ENCODE results near the gene TMED1. TPM values are rescaled to one million over a fixed set of nuclear protein-coding genes. Genes with fewer than 3 reads are reported as not detected.

The TMED1 gene
- total RNA-seq, 3 donors from 2014 or later: 12.8 to 24.7 (median 15.3) TPM

DNA sequence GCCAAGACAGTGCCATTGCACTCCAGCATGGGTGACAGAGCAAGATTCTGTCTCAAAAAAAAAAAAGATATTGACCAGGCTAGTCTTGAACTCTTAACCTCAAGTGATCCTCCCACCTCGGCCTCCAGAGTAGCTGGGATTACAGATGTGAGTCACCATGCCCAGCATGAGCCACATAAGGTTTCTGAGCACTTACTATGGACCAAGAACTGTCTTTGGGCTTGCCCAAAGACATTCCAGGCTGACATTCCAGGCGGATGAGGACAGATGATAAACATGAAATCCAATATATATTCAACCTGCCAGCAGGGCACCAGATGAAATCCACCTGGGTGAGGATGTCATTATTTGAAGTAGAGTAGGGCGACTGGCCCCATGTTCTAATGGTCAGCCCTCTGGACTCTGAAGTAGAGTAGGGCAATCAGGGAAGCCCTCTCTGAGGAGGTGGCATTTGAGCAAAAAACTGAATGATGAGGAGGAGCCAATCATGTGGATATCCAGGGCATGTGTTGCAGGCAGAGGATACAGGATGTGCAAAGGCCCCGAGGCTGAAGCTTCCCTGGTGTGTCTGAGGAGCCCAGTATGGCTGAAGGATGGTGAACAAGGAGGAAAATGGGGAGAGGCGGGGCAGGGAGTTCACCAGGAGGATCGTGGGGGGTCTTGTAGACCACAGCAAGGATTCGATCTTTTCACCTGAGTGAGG is 16.2 kb upstream of the TMED1 start:
- intact Hi-C loops (cut with DNase I, micrococcal nuclease): no loop called here

DNA sequence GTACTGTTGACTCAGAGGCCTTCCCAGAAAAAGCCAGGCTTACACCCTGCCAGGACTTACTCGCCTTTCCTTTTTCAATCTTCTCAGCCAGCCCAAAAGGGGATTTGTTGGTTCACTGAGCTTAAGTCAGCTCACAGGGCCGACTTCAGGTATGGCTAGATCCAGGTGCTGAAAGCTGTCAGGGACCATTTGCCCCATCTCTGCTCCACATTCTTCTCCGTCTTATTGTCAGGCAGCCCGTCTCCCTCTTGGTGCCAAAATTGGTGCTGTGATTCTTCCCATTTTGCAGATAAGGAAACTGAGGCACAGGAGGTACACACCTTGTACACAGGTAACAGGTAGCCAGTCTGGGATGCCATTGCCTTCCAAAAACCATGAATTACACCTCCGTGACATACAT is 14.6 kb upstream of the TMED1 start:
- ATAC-seq (no peak), DNase-seq (no peak)
- TF ChIP-seq, protein P1, sequence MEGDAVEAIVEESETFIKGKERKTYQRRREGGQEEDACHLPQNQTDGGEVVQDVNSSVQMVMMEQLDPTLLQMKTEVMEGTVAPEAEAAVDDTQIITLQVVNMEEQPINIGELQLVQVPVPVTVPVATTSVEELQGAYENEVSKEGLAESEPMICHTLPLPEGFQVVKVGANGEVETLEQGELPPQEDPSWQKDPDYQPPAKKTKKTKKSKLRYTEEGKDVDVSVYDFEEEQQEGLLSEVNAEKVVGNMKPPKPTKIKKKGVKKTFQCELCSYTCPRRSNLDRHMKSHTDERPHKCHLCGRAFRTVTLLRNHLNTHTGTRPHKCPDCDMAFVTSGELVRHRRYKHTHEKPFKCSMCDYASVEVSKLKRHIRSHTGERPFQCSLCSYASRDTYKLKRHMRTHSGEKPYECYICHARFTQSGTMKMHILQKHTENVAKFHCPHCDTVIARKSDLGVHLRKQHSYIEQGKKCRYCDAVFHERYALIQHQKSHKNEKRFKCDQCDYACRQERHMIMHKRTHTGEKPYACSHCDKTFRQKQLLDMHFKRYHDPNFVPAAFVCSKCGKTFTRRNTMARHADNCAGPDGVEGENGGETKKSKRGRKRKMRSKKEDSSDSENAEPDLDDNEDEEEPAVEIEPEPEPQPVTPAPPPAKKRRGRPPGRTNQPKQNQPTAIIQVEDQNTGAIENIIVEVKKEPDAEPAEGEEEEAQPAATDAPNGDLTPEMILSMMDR (IDR thresholded peaks at IDR 0.05): no peak
- Histone ChIP-seq H3K4me1 (ENCODE audit: low read depth) (no peaks in the 10 kb centered on the region), H3K4me3 (no peak overlapping the region), H3K36me3 (ENCODE audit: low read depth) (no peaks in the 10 kb centered on the region), H3K9me3 (no peaks in the 10 kb centered on the region)
- intact Hi-C loops (cut with DNase I, micrococcal nuclease): no loop called here

More for the DNA sequence above, 16.2 kb upstream of the TMED1 start:
- H3K4me1 ChIP-seq (ENCODE audit: low read depth): no peaks in the 10 kb centered on the region
- TF ChIP-seq, protein P1 (IDR thresholded peaks at IDR 0.05): no peak
- ATAC-seq: no peak
- DNase-seq: no peak
- H3K36me3 ChIP-seq (ENCODE audit: low read depth): no peaks in the 10 kb centered on the region
- no peak overlapping the region for H3K4me3 ChIP-seq
- no peaks in the 10 kb centered on the region for H3K9me3 ChIP-seq

DNA sequence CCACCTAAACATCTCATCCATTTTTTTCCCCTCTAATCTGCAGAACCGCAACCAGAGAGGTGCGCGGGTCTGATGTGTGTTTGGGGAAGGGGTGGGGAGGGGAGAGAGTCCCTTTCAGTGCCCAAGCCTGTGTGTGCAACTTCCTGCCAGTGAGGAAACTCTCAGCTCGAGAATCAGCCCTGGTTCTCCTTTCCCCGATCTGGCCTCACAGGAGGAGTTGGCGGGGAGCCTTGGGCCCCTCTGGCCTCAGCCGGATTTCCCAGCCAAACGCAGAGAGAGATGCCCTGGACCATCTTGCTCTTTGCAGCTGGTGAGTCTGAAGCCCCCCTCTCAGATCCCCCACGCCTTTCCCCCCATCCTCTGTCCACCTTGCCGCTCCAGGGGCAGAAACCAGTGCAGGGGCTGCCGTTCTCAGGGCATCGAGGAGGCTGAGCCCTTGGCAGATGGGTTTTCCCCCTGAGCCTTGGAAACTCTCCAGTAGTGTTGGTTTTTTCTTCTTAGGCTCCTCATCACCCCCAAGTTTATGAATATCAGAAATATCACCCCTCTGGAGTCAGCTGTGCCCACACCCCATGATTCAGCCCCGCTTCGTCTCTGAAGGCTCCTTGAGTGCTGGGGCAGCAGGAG is 12.3 kb upstream of the TMED1 start, which contains the start of gene C19orf38:
C19orf38 (plus strand) TSS at position 186 of the 627 bp plus-strand sequence; CDS start at position 280, 94 bp downstream.
- Histone ChIP-seq H3K9me3 (no peaks in the 10 kb centered on the region), H3K4me3 (no peak within 1 kb of the TSS), H3K4me1 (ENCODE audit: low read depth) (no peaks in the 10 kb centered on the region), H3K36me3 (ENCODE audit: low read depth) (no peaks in the 10 kb centered on the region)
- intact Hi-C loops (cut with DNase I, micrococcal nuclease): no loop called here
- no peak for DNase-seq
- TF ChIP-seq, protein P1 (IDR thresholded peaks at IDR 0.05): no peak
- ATAC-seq: peak; percentile 50

DNA sequence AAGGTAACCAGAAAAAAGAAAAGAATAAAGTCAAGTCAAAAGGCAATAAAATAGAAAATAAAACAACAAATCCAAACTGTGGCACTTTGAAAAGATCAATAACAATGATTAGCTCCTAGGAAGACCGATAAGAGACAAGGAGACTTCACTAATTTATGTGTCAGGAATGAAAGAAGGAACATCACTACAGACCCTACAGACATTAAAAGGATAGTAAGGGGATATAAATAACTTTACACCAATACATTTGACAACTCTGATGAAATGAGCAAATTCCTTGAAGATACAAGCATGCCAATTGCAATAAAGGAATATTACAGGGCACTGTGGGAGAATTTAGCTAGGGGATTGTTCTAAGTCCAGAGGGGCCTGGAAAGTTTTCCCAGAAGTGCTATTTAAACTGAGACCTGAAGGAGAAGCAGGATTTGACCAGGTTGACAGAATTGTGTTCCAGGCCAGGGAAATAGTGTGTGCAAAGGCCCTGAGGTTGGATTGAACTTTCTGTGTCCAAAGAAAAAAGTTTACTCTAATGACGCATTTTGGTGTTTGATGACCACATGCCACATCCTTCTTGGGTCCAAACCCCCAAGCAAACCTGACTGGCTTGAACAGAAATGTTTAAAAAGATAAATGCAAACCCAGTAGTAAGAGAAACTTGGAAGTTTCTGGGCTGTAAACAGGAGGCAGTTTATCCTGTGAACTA is 10.6 kb upstream of the TMED1 start:
- Histone ChIP-seq H3K36me3 (ENCODE audit: low read depth) (no peaks in the 10 kb centered on the region), H3K4me1 (ENCODE audit: low read depth) (no peaks in the 10 kb centered on the region), H3K9me3 (no peaks in the 10 kb centered on the region), H3K4me3 (no peak overlapping the region)
- DNase-seq: no peak
- TF ChIP-seq, protein P1 (IDR thresholded peaks at IDR 0.05): no peak
- ATAC-seq: no peak
- intact Hi-C loops (cut with DNase I, micrococcal nuclease): no loop called here

DNA sequence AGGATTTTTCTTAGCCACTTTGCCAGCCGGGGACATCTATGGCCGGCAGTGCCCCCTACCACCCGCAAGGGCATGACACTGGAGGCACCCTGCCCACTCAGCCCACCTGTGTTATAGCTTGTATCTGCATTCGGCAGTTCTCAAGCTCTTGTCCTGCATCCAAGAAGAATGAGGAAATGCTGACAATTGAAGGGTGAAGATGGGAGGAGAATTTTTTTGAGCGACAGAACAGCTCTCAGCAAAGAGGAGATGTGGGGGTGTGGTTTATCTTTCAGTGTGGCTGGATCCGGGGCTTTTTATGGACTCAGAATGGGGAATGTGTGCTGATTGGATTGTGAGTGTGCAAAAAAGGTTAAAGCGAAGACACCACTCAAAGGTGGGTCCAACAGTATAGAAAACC is 6.8 kb upstream of the TMED1 start:
- no peak for DNase-seq
- Histone ChIP-seq H3K4me1 (ENCODE audit: low read depth) (no peaks in the 10 kb centered on the region), H3K4me3 (no peak overlapping the region), H3K9me3 (no peaks in the 10 kb centered on the region), H3K36me3 (ENCODE audit: low read depth) (no peaks in the 10 kb centered on the region)
- no peak for ATAC-seq
- intact Hi-C loops (cut with DNase I, micrococcal nuclease): no loop called here
- TF ChIP-seq, protein P1 (IDR thresholded peaks at IDR 0.05): no peak

All from mucosa of descending colon (tissue), 3 donors.